ENCODE results near the gene ZNF618. TPM values are rescaled to one million over a fixed set of nuclear protein-coding genes. Genes with fewer than 3 reads are reported as not detected.

ZNF618 gene
- total RNA-seq, 1 donor from 2014 or later: 7.4 TPM

- Histone ChIP-seq H3K4me1 (peaks cover 38% of the 10 kb centered on the region), H3K27ac (no peak overlapping the region), H3K36me3 (peaks cover 0 to 9% of the 10 kb centered on the region in 2 donors), H3K9me3 (no peaks in the 10 kb centered on the region), H3K27me3 (no peaks in the 10 kb centered on the region), H3K4me3 (no peak overlapping the region)
- DNase-seq (ENCODE audit: extremely low spot score in 2 of 2): no peak
- intact Hi-C loops (cut with DNase I): no loop called here
- TF ChIP-seq POLR2AphosphoS5 (IDR thresholded peaks at IDR 0.05; ENCODE audit: insufficient read depth in 1 of 2, low read depth in 1 of 2) (no peak), POLR2A (IDR thresholded peaks at IDR 0.05) (no peak), CTCF (IDR thresholded peaks at IDR 0.05) (no peak)
Observed at GRCh38 chr9:113890704-113891103, 14.6 kb downstream of the ZNF618 start.

- intact Hi-C loops (cut with DNase I): no loop called here
- no peaks in the 10 kb centered on the region for H3K27me3 ChIP-seq
- DNase-seq (ENCODE audit: extremely low spot score in 2 of 2): peak in 1 of 2 donors; percentile 13
- no peak overlapping the region for H3K27ac ChIP-seq
- TF ChIP-seq POLR2AphosphoS5 (IDR thresholded peaks at IDR 0.05; ENCODE audit: insufficient read depth in 1 of 2, low read depth in 1 of 2): no peak
- TF ChIP-seq CTCF (IDR thresholded peaks at IDR 0.05): no peak
- no peak for TF ChIP-seq POLR2A (IDR thresholded peaks at IDR 0.05)
- peaks cover 18% of the 10 kb centered on the region for H3K4me1 ChIP-seq
- no peaks in the 10 kb centered on the region for H3K9me3 ChIP-seq
- no peak overlapping the region for H3K4me3 ChIP-seq
- peaks cover 0 to 9% of the 10 kb centered on the region in 2 donors for H3K36me3 ChIP-seq
Observed at GRCh38 chr9:113892861-113893491, 16.9 kb downstream of the ZNF618 start.

- DNase-seq (ENCODE audit: extremely low spot score in 2 of 2): no peak
Observed at GRCh38 chr9:113894166-113894565, 18.1 kb downstream of the ZNF618 start.

GRCh38 chr9:113895526-113895925 is 19.4 kb downstream of the ZNF618 start:
- Histone ChIP-seq H3K9me3 (no peaks in the 10 kb centered on the region), H3K4me3 (no peak overlapping the region), H3K27ac (no peak overlapping the region), H3K4me1 (peaks cover 5% of the 10 kb centered on the region), H3K27me3 (no peaks in the 10 kb centered on the region), H3K36me3 (peaks cover 0 to 5% of the 10 kb centered on the region in 2 donors)
- no peak for DNase-seq (ENCODE audit: extremely low spot score in 2 of 2)
- intact Hi-C loops (cut with DNase I): no loop called here
- TF ChIP-seq POLR2A (IDR thresholded peaks at IDR 0.05): no peak
- no peak for TF ChIP-seq POLR2AphosphoS5 (IDR thresholded peaks at IDR 0.05; ENCODE audit: insufficient read depth in 1 of 2, low read depth in 1 of 2)
- TF ChIP-seq CTCF (IDR thresholded peaks at IDR 0.05): no peak

More at GRCh38 chr9:113894166-113894565, 18.1 kb downstream of the ZNF618 start:
- H3K27ac ChIP-seq: no peak overlapping the region
- H3K9me3 ChIP-seq: no peaks in the 10 kb centered on the region
- peaks cover 6% of the 10 kb centered on the region for H3K4me1 ChIP-seq
- no peaks in the 10 kb centered on the region for H3K27me3 ChIP-seq
- H3K4me3 ChIP-seq: no peak overlapping the region
- TF ChIP-seq CTCF (IDR thresholded peaks at IDR 0.05): no peak
- no peak for TF ChIP-seq POLR2A (IDR thresholded peaks at IDR 0.05)
- TF ChIP-seq POLR2AphosphoS5 (IDR thresholded peaks at IDR 0.05; ENCODE audit: insufficient read depth in 1 of 2, low read depth in 1 of 2): no peak
- intact Hi-C loops (cut with DNase I): no loop called here
- H3K36me3 ChIP-seq: peaks cover 0 to 9% of the 10 kb centered on the region in 2 donors

- Histone ChIP-seq H3K9me3 (no peaks in the 10 kb centered on the region), H3K36me3 (no peaks in the 10 kb centered on the region), H3K4me1 (peaks cover 12% of the 10 kb centered on the region), H3K4me3 (no peak overlapping the region), H3K27me3 (no peaks in the 10 kb centered on the region), H3K27ac (no peak overlapping the region)
- no peak for DNase-seq (ENCODE audit: extremely low spot score in 2 of 2)
- intact Hi-C loops (cut with DNase I): no loop called here
- TF ChIP-seq POLR2AphosphoS5 (IDR thresholded peaks at IDR 0.05; ENCODE audit: insufficient read depth in 1 of 2, low read depth in 1 of 2): no peak
- TF ChIP-seq POLR2A (IDR thresholded peaks at IDR 0.05): no peak
- TF ChIP-seq CTCF (IDR thresholded peaks at IDR 0.05): no peak
Observed at GRCh38 chr9:113896713-113897112, 20.6 kb downstream of the ZNF618 start.

Data from vagina (tissue), 2 donors.